Fibroblast of gingiva (primary cell): ENCODE data around the gene MROH2B.

Experiments used
- DNase-seq: peaks from one replicate; pipeline ENCODE4 v3.0.0-alpha.2; 2011; ENCODE audit warnings: low read depth

The MROH2B gene

GRCh38 chr5:40972434-40972833 lies 98.7 kb downstream of the MROH2B start:
- DNase-seq, result no peak

DNA sequence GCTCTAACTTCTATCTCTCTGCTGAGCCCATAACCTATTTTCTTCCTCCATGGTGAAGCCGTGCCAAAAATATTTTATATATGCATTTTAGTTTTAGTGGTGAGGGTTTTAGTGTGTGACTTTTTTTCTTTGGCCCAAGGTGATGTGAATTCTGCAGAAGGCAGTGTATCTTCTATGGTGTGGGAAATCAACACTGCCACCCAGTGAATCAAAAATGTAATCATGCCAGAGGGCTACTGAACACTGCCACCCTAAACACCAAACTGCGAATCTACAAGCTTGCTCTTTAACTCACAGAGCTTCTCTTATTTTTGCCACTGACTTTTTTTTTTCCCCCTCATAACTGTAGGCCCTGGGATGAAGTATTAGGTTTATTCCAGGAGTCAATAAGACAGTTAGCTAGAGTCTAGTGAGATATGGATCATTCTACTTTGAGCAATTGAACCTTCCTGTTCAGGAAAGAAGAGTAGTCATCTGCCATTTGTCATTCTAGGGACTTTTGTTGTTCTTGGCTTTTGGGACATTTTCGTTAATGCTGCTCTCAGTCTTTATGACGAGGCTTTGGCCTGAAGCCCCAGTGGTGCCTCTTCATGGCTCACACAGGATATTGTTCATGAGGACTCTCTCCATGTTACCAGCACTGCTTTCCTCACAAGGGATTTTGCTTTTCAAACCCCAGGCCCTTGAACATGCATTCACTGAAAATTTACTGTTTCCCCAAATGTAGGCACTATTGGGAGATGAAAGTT lies 108.8 kb downstream of the MROH2B start:
- DNase-seq, result no peak

GRCh38 chr5:40960037-40960436 lies 111.1 kb downstream of the MROH2B start:
- no peak for DNase-seq

GRCh38 chr5:40958811-40959210 lies 112.3 kb downstream of the MROH2B start:
- no peak for DNase-seq

DNA sequence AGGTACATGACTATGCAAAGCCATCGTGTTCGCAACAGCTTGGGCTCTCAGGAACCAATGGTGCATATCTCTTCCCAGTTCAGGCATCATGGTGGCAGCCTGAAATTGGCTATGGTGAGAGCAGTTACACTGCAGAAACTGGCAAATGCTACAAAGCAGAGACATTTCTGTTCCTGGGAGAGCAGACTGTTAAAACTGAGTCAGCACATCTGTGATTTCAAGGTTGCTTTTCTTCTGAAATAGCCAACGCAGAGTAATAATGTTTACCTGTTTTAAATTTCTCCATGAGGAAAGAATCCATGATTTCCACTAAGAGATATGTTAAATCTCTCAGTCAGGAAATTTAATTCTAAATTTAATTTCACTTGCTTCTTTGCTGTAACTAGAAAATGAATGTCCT lies 114.1 kb downstream of the MROH2B start:
- no peak for DNase-seq

DNA sequence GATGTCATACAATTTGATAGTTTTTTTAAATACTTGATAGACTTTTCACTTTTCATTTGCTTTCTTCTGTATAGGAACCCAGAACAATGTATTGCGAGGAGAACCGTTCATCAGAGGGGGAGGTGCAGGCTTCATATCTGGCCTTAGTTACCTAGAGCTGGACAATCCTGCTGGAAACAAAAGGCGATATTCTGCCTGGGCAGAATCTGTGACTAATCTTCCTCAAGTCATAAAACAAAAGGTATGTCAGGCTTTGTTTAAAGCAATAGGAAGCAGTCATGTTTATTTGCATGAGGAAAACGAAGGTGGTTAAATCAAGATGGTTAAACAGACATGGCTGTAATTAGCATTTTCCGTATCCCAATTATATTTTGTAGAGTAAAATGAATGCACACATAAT lies 115.8 kb downstream of the MROH2B start:
- no peak for DNase-seq
